ENCODE measurements around the gene METTL13. TPM values are rescaled to one million over a fixed set of nuclear protein-coding genes. Genes with fewer than 3 reads are reported as not detected.
"Not testable (repeated sequence)": the region's sequence is repeated elsewhere in the genome, so short reads cannot be mapped to it uniquely, and the experiment has no call there.

METTL13 gene
- total and polyA plus RNA-seq, 2 of the 8 experiments (the other 6 are each of a cell fraction or from before 2014, with no cell fraction given): 38.1 to 66.3 TPM

DNA sequence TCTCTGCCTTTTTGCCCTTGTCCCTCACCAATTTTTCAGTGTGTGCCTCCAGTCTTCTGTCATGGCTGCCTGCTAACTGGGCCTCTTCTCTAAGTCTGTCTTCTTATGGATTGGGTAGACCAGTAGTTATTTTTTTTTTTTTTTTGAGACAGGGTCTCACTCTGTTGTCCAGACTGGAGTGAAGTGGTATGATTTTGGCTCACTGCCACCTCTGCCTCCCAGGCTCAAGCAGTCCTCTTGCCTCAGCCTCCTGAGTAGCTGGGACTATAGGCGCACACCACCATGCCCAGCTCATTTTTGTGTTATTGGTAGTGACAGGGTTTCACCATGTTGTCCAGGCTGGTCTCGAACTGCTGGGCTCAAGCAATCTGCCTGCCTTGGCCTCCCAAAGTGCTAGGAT, 18.2 kb downstream of the METTL13 start:
- H3K23ac ChIP-seq (ENCODE audit: insufficient read length); H2BK15ac ChIP-seq (ENCODE audit: low read length); H3K9ac ChIP-seq (replicated peaks in 1 of 4; ENCODE audit: extremely low read depth in 1 of 4, low read depth in 3 of 4, low read length in 3 of 4); H3K79me1 ChIP-seq (ENCODE audit: low read depth, low read length); H3K4me3 ChIP-seq (ENCODE audit: extremely low read depth in 1 of 4, insufficient read depth in 2 of 4, low read depth in 3 of 4, low read length in 4 of 4); H2AFZ ChIP-seq (ENCODE audit: low read length); H2BK20ac ChIP-seq (ENCODE audit: low read length); H4K5ac ChIP-seq (ENCODE audit: insufficient read length, low read depth, low read length); H3K18ac ChIP-seq (ENCODE audit: extremely low read depth, low read length); H2AK5ac ChIP-seq (ENCODE audit: low read depth, low read length); H3K14ac ChIP-seq (ENCODE audit: insufficient read length); DNase-seq (ENCODE audit: low read depth in 1 of 2, low spot score in 2 of 2); H3K4me2 ChIP-seq (ENCODE audit: insufficient read depth in 1 of 2, low read depth in 2 of 2, low read length in 2 of 2); H3K27me3 ChIP-seq (replicated peaks in 1 of 4; ENCODE audit: control insufficient read depth in 3 of 4, extremely low read depth in 1 of 4, insufficient read depth in 3 of 4, low read length in 3 of 4); FAIRE-seq; H4K8ac ChIP-seq (ENCODE audit: extremely low read depth, insufficient read depth, low read length); H3K56ac ChIP-seq (replicated peaks; ENCODE audit: insufficient read length, low read depth, low read length); H4K20me1 ChIP-seq (replicated peaks in 1 of 2; ENCODE audit: control insufficient read depth in 1 of 2, insufficient read depth in 2 of 2, low read length in 2 of 2); H2BK120ac ChIP-seq (replicated peaks; ENCODE audit: low read depth, low read length); H3K4ac ChIP-seq (replicated peaks; ENCODE audit: insufficient read length, low read depth, low read length); H2BK5ac ChIP-seq (ENCODE audit: low read depth, low read length); H2BK12ac ChIP-seq (ENCODE audit: low read depth, low read length); H3K9me3 ChIP-seq (ENCODE audit: insufficient read depth in 2 of 2, low read depth in 1 of 2, low read length in 1 of 2); H3K79me2 ChIP-seq (ENCODE audit: control insufficient read depth in 1 of 2, insufficient read depth in 2 of 2, low read length in 2 of 2); H3K27ac ChIP-seq (ENCODE audit: low read depth, low read length); H3K23me2 ChIP-seq (ENCODE audit: low read depth, low read length); H4K91ac ChIP-seq (replicated peaks; ENCODE audit: insufficient read length, low read length): not testable (repeated sequence)
- ChIA-PET CTCF (ENCODE audit: partially characterized antibody) (interaction anchor here (0.7 to 16.4 kb wide), 53 partner anchors 8 to 629 kb away, joined by 3 to 694 read pairs (median 6); partner anchors contain the start of gene PRRC2C), POLR2A (ENCODE audit: partially characterized antibody) (interaction anchor here (0.7 to 1.5 kb wide), 3 partner anchors 12 to 238 kb away, joined by 3 read pairs; partner anchors contain the start of gene METTL13)
- H3K36me3 ChIP-seq (ENCODE audit: control insufficient read depth in 2 of 4, insufficient read depth in 4 of 4, low read length in 3 of 4): peaks cover 16 to 31% (median 24%) of the 10 kb centered on the region in 4 experiments
- H3K4me1 ChIP-seq (replicated peaks in 1 of 4; ENCODE audit: control insufficient read depth in 3 of 4, insufficient read depth in 4 of 4, low read length in 3 of 4): peaks cover 0 to 11% (median 5%) of the 10 kb centered on the region in 4 experiments; a peak in 3 of 7 replicates
- 91% methylated on average over 2 of the region's 2 CpGs; no CpG with 5 or more reads in 1 of the 2 experiments for WGBS, 2 experiments (ENCODE audit: extremely low coverage in 1 of 2, insufficient coverage in 1 of 2, insufficient read length in 1 of 2, insufficient replicate concordance in 2 of 2, low coverage in 1 of 2, low lambda C conversion rate in 2 of 2, missing lambda C conversion rate in 1 of 2)
